ENCODE results near the gene MITF.
A peak's percentile ranks its signal among the peaks of the same experiment; 100 is the strongest.

Gene MITF, protein sequence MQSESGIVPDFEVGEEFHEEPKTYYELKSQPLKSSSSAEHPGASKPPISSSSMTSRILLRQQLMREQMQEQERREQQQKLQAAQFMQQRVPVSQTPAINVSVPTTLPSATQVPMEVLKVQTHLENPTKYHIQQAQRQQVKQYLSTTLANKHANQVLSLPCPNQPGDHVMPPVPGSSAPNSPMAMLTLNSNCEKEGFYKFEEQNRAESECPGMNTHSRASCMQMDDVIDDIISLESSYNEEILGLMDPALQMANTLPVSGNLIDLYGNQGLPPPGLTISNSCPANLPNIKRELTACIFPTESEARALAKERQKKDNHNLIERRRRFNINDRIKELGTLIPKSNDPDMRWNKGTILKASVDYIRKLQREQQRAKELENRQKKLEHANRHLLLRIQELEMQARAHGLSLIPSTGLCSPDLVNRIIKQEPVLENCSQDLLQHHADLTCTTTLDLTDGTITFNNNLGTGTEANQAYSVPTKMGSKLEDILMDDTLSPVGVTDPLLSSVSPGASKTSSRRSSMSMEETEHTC

DNA sequence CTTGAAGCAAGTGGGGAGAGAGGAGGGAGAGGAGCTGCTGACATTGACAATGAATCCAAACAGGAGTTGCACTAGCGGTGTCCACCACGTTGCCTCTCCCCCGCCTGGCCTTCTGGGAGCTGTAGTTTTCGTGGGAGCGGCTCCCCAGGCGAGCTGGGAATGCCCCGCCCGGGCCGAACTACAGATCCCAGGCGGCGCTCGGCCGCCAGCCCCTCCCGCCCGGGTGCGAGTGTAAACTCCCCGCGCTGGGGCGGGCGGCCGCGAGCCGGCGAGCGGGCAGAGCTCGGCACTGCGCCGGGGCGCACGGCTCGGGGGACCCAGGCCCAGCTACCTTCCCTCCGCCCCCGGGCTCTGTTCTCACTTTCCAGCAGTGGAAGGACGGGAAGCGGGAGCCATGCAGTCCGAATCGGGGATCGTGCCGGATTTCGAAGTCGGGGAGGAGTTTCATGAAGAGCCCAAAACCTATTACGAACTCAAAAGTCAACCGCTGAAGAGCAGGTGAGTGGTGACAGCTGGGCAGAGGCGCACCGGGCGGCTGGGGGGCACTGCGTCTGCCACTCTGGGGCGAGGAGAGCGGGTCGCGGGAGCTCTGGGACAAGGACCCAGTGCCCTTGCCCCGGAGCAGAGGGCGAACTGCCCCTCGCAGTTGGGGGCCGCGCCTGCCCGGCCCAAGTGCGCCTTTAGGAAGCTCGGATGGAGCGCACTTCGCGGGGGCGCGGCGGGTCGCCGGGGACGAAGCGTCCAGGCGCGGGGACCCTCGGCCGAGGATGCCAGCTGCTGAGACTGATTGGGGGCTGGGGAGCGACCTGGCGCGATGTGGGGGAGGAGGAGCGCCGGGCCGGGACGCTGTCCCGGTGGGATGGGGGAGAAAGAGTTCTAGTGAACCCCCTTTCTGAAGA lies at the start of gene MITF:
MITF (plus strand) TSS at position 261 of the 899 bp plus-strand sequence; CDS start at position 395, 134 bp downstream.
- DNase-seq (ENCODE audit: low spot score) = peak; percentile 97

DNA sequence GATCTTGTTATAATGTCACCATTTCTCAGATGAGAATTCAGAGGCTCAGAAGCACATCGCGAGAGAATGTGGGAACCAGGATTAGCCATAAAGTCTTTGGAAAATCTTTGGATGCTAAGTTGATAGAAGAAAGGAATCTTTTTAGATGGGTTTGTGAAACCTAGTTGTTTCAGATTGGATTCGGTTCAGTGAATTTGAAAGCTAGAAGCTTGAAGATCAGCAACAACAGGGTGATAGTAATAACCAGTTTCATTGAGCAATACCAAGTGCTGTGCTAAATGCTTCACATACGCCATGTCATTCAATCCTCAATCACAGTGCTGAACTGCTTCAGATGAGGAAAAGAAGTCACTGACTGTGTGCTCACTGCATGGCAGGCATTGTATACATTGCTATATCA lies 47.4 kb upstream of the MITF start:
- no peak for DNase-seq (ENCODE audit: low spot score)

DNA sequence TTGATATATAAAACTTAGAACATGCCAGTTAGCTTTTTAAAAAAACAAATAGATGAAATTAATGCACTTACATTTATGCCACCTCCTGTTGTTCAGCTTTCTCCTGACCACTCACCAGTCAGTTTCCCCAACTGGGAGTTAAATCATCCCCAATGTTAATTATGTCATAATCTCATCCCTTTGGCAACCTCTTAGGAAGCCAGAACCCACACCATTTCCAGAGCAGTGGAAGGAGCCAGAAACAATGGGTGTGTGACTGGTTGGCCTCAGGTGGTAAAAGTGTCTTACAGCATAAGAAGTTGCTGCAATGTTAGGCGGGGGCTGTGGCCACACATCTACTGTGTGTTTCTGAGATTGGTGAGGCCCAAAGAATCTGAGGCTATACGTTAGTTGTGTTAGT lies 46.5 kb upstream of the MITF start:
- DNase-seq (ENCODE audit: low spot score) = no peak

DNA sequence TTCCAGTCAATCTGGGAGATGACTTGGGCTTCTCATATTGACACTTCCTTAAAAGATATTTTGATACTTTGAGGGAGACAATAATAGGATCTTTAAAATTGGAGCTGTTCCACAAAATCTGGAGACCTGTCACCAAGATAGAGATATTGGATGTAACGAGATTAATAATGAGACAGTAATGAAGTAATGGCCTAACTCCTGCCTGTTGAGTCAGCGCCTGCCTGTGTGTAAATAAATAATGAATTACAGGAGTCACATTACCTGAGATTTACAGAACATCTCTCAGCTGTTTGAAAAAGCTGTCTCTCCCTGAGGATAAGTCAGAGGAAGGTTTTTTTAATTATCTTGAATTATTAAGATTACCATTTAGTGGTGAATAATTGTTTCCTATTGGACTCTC lies 43.8 kb upstream of the MITF start:
- no peak for DNase-seq (ENCODE audit: low spot score)

DNA sequence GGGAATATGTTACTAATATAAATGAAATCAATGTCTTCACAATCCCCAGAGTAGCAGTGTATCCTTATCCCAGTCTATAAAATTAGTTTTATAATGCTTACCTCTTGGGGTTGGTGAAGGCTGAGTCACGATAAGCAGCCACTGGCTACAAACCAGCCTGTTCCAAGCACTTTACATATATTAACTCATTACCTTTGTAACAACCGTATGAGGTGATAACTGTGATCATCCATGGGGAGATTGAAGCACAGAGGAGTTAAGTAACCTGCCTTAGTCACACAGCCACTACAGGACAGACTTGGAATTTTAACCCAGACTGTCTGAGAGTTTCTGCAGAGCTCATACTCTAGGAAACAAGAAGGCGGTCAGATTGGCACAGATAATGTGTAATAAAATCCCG lies 43.3 kb upstream of the MITF start:
- no peak for DNase-seq (ENCODE audit: low spot score)

DNA sequence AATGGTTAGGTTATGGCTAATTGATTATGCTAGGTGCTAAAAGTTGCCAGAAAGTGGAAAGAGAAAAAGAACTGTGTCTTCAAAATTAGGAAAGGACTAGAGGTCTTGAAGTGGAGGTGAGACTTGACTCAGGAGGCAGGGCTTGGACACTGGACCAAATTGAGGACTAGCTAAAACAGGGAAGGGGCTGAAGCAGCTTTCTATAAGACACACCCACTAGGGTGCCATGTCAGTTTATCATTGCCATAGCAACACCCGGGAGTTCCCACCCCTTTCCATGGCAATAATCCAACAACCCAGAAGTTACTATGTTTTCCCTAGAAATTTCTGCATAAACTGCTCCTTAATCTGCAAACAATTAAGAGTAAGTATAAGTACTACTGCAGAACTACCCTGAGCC lies 42.9 kb upstream of the MITF start:
- no peak for DNase-seq (ENCODE audit: low spot score)

DNA sequence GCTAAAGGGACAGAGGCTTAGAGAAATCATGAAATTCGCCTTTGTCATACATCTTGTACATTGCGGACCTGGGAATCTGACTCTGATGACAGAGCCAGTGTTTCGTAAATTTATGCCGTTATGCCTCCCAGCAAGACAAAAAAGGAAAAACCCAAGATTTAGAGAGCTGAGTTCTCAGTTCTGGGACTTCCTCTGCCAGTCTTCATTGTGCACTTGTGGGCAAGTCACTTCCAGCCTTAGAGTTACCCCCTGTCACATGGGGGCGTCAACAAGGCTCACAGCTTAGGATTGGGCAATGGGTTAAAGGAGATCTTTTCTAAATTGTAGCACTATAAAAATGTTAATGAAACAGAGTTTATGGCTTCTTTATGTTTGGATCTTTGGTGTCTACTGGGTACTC lies 41.9 kb upstream of the MITF start:
- DNase-seq (ENCODE audit: low spot score) = no peak

DNA sequence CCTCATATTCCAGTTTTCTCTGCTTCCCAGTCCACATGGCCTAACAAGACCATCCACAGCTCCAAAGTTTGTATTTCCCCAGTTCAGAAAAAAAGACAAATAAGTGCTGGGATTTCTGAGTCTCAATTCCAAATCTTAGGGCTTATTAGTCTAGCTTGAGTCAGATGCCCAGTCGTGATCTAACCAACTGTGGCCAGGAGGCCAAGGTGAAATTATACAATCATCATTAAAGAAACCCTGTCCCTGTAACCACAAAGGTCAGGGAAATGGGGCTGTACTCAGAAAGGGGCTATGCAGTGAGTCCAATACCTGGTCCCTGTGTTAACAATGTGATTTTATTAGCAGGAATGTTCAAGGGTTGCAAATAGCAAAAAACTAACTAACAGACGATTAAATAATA lies 40.5 kb upstream of the MITF start:
- DNase-seq (ENCODE audit: low spot score) = no peak

DNA sequence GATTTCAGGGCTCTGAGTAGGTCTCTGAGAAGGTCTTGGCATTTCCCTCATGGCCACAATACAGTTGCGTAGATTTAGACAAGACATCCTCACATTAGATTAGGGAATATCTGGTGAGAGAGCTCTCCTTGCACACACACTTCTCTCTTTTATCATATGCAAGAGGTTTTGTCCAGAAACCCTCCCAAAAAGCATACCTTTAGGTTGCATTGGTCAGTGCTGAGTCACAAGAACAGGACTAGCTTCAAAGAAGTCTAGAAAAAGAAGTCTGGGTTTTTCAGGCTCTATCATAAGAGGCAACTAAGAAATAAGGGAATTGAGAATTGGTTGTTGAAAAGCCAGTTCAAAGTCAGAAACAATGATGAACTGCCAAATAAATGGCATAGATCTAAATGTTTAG lies 40.1 kb upstream of the MITF start:
- no peak for DNase-seq (ENCODE audit: low spot score)

DNA sequence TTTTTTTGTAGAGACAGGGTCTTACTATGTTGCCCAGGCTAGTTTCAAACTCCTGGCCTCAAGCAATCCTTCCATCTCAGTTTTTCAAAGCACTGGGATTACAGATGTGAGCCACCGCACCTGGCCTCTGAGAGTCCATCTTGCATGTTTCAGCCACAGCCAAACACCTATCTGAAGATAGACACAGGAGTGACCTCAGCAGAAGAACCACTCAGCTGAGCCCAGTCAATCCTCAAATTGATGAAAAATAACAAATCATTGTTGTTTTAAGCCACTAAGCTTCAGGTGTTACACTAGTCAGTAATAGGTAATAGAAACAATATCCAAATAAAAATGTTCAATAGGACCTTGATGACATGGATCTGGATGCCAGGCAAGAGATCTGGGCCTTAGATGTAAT lies 38.3 kb upstream of the MITF start:
- DNase-seq (ENCODE audit: low spot score) = no peak

DNA sequence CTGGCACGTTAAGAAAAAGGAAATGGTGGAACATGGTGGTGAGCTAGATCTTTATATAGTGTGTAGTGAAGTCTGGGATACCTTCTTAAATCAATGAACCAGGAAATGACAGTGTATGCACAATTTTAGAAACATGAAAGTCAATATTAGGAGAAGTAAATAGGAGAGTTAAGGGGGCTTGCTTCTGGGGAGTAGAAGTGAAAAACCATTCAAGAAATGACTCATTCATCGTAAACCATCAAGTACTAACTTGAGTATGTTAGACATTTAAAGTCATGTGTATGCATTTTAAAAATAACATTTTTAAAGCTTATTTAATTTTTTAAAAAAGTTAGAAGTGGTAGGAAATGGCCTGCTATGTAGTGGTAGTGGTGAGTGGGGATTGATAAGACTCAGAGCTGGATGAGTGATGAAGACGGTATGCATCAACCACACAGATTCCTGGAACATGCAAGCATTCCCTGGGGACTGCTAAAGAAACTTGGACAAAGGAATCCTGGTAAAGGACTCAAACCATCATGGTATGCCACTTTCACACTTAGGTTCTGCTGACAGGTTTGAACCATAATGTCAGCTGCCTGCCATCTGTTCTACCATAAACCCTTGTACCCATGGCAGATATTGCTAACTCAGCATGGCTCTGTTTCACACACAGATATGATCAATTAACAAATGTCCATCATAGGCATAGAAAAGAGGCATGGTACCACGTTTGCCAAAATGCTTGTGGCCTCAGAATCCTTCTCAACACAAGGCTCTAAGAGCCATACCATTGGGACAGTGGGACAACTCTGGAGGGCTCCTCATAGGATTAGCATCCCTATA lies 28.9 kb upstream of the MITF start:
- no peak for DNase-seq (ENCODE audit: low spot score)

DNA sequence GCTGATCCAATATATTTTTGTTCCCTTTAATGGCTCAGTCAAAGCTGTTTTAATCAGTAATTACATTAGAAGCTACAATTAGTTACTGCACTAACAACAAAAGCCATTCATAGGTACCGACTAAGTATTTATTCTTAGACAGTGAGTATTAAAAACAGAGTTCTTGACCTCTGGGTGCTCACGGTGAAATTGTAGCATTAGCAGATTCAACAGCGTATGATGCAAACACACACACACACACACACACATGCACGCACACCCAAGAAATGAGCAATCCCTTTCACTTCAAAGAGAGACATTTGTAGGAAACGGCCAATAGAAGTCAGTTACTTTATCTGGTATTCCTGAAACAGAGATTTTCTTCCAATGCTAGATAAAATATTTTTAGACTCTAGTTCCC lies 27.0 kb upstream of the MITF start:
- no peak for DNase-seq (ENCODE audit: low spot score)

DNA sequence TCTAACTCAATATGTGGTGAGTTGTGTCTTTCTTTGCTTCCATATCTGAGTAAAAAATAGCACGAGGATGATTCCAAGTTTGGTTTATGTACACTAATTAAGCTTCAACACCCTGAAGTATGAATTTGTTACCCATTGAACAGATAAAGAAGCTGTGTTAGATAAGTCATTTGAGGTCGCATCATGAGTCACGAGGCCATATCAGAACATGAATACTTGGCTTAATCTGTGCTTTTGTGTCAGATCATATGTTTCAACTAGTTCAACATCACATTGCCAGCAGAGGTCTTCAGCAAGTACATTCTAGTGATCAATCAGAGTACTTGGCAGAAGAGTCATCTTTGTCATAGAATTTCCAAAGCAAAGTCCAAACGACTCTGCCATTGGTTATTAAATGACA lies 26.3 kb upstream of the MITF start:
- no peak for DNase-seq (ENCODE audit: low spot score)

DNA sequence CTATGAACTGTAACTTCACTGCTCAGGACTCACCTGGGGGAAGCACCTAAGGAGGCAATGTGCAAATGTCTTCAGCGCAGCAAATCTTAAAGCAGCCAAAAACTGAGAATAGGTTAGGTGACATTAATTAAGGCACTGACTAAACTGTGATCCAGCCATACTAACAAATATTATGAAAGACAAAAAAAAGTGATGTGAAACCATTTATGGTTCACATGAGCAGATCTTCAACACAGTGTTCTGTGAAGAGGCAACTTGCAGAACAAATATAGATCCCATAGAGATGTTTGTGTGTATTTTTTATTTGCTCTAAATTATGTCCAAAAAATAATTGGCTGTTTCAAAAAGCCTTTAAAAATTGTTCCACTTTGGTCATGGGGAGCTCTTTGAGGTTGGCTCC lies 24.1 kb upstream of the MITF start:
- DNase-seq (ENCODE audit: low spot score) = no peak

DNA sequence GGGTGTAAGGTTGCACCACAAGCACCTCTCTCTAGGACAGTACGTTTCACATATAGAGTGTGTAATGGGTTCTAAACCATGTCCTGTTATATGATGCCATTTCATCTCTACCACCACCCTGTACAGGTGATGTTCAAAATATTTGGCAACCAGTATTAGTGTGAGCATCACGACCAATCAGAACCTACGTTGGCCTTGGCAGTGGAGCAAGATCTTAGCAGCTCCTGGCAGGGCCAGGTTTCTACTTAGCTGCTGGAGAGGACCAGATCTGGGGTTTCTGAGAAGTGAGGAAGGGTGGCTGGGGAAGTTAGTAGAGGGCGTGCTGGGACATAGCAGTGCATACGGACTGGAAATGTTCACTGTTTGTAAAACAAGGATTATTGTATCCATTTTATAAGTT lies 23.1 kb upstream of the MITF start:
- DNase-seq (ENCODE audit: low spot score) = no peak

DNA sequence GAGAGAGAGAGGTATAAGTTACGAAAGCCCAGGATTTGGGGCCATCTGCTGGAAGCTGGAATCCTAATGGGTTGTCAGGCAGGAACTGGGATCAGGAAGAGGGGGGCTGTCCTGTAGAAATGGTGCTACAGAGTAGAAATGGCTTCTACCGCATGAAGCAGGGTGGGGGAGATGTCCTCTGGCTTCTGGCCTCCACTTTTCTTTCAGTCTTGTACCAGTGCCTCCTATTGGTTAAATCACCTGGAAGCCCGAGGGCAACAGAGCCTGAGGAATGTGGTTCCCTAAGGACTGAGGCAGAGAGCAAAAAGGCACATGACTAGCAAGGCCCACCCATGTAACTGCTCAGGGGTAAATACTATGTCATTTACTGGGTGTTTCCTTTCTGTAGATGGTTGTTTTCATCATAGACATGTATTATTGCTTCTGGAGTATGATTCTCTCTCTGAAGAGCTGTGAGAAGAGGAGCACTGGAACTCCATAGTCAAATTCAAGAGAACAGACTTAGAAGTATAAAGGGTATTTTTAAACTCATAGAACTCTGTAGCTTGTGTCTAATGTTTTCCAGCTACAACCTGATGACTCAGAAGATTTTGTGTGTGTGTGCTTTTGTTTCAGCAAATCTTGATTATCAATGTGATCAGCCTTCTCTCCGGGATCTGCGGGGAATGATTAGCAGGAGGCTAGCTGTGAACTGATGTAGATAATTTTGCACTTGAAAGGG lies 20.2 kb upstream of the MITF start:
- no peak for DNase-seq (ENCODE audit: low spot score)

DNA sequence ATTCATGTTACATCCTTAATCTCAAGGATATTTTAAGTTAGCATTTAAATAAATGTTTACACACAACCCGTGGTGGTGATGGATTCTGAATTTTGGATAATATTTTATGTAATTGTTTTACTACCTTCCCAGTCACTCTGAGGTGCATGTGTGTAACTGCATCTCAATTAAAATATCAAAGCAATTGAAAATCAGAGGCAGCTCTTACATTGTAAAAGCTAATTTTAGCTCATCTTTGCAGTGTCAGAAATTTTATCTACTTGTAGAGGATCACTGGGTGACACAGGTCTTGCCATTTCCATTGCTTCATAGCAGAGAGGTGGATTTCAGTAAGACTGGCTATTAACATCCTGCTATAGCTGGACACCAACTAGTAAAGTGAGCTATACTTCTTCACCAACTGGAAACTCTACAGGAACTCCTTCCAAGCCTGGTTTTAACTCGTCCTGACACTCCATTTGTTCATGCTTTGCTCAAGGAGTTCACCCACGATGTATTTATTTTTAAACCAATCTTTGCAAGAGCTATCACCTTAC lies 19.6 kb upstream of the MITF start:
- DNase-seq (ENCODE audit: low spot score) = no peak

DNA sequence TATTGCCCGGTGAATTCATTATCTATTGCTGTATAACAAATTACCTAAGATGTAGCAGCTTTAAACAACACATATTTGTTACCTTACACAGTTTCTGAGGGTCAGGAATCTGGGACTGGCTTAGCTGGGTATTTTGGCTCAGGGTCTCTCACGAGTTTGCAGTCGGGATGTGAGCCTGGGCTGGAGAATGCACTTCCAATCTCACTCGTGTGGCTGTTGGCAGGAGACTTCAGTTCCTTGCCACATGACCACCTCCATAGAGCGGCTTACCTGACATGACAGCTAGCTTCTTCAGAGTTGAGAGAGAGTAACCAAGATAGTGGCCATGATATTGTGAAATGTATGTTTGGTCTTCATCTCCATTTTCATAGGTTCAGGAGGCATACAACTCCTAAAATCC lies 18.4 kb upstream of the MITF start:
- no peak for DNase-seq (ENCODE audit: low spot score)

DNA sequence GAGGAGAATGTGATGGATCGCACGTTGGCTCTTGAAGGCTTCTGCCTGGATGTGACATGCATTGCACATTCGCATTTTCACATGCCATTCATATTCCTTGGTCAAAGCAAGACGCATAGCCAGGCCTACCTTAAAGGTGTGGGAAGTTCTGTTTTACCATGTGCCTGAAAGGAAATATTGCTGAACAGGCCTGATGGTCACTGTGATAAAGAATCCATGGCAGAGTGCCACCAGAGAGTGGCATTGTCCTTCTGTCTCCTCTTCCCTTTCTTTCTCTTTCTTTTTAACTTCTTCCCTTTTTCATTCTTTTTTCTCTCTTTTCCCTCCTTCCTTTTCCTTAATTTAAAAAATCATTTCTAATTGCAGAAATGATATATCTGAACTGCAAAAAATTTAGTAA lies 15.9 kb upstream of the MITF start:
- no peak for DNase-seq (ENCODE audit: low spot score)

DNA sequence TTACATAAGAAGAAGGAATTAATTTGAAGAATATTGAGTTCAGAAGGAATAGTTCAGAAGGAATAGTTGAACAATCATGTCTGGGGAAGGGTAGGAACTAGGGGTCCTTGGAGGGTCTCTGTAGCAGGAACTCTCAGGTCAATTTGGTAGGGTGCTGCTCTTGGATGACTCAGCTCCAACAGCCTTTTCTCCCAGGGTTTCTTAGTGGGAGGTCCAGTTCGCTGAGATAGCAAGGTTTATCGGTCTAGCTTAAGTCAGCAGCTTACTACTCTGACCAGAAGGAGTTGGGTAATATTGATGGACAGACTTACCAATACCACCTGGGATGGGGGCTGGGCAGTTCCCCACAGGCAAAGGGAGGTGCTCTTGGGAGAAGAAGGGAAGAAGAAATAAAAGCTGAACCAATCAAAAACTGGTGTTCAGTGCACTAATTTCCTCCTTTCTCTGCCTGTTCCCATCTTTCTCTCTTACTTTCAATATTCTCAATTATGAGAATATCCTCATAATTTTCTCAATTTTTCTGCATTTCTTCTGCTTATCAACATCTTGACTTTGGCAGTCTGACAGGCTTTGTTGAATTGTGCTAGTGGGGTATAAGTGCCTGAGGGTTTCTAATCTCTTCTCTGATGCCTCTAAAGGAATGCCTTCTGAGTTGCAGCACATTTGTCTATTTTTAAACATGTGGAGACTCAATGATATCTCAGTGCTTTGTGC lies 14.4 kb upstream of the MITF start:
- DNase-seq (ENCODE audit: low spot score) = no peak
